GM08714 (cell line): ENCODE data around the gene PMEL.
A peak's percentile ranks its signal among the peaks of the same experiment; 100 is the strongest.
"Not testable (repeated sequence)": the region's sequence is repeated elsewhere in the genome, so short reads cannot be mapped to it uniquely, and the experiment has no call there.

Experiments used
- H3K4me3 ChIP-seq: fragments of 200-500 bp; sonication (Bioruptor generic); 2 replicates; pipeline ENCODE4 v1.5.1; 2014; ENCODE audit warnings: mild to moderate bottlenecking, low read length, inconsistent platforms
- ZNF274 ChIP-seq: IDR thresholded peaks from 2 replicates; pipeline ENCODE4 v1.6.1; 2012; ENCODE audit warnings: mild to moderate bottlenecking, low read depth, low read length

Gene PMEL

GRCh38 chr12:55996201-55996714 is 30.4 kb upstream of the PMEL start:
- peak overlapping the region; percentile 76 for H3K4me3 ChIP-seq

GRCh38 chr12:55995366-55995765 is 29.5 kb upstream of the PMEL start:
- TF ChIP-seq ZNF274: no peak
- H3K4me3 ChIP-seq: no peak overlapping the region

More at GRCh38 chr12:55996201-55996714, 30.4 kb upstream of the PMEL start:
- no peak for TF ChIP-seq ZNF274

GRCh38 chr12:55993230-55993853 is 27.5 kb upstream of the PMEL start:
- TF ChIP-seq ZNF274: no peak
- no peak overlapping the region for H3K4me3 ChIP-seq

- no peak overlapping the region for H3K4me3 ChIP-seq
- TF ChIP-seq ZNF274: no peak
Measured at GRCh38 chr12:55991110-55991509, 25.3 kb upstream of the PMEL start.

- not testable (repeated sequence) for H3K4me3 ChIP-seq
Measured at GRCh38 chr12:55985976-55986375, 20.1 kb upstream of the PMEL start.

GRCh38 chr12:55985341-55985740 is 19.5 kb upstream of the PMEL start:
- H3K4me3 ChIP-seq: no peak overlapping the region
- no peak for TF ChIP-seq ZNF274

- no peak for TF ChIP-seq ZNF274
- no peak overlapping the region for H3K4me3 ChIP-seq
Measured at GRCh38 chr12:55984861-55985260, 19.0 kb upstream of the PMEL start.

GRCh38 chr12:55983232-55983842 is 17.5 kb upstream of the PMEL start:
- no peak for TF ChIP-seq ZNF274
- H3K4me3 ChIP-seq: no peak overlapping the region

- no peak for TF ChIP-seq ZNF274
- H3K4me3 ChIP-seq: peak overlapping the region; percentile 12; the same call in 1 of the 2 replicates
Measured at GRCh38 chr12:55982319-55982936, 16.6 kb upstream of the PMEL start.

GRCh38 chr12:55981882-55982281 is 16.0 kb upstream of the PMEL start:
- not testable (repeated sequence) for H3K4me3 ChIP-seq

- no peak for TF ChIP-seq ZNF274
- H3K4me3 ChIP-seq: no peak overlapping the region
Measured at GRCh38 chr12:55979069-55979468, 13.2 kb upstream of the PMEL start.

- no peak overlapping the region for H3K4me3 ChIP-seq
- TF ChIP-seq ZNF274: no peak
Measured at GRCh38 chr12:55978393-55978792, 12.6 kb upstream of the PMEL start.

GRCh38 chr12:55974308-55974730 is 8.5 kb upstream of the PMEL start:
- H3K4me3 ChIP-seq: peak overlapping the region; percentile 83
- no peak for TF ChIP-seq ZNF274

- peak within 1 kb of the TSS; percentile 92 for H3K4me3 ChIP-seq
- TF ChIP-seq ZNF274: no peak
Measured at GRCh38 chr12:55973599-55974307, 7.9 kb upstream of the PMEL start, which contains the start of gene RAB5B. Gene RAB5B (plus strand): TSS chr12:55974078. CDS start chr12:55986961, 12,883 bp downstream.
